GM04504 (cell line): ENCODE data around the gene PCBP1.
"Not testable (repeated sequence)": the region's sequence is repeated elsewhere in the genome, so short reads cannot be mapped to it uniquely, and the experiment has no call there.

Experiments used
- DNase-seq: peaks from one replicate; pipeline ENCODE4 v3.0.0-alpha.2; 2012; ENCODE audit warnings: low read depth

The PCBP1 gene

DNA sequence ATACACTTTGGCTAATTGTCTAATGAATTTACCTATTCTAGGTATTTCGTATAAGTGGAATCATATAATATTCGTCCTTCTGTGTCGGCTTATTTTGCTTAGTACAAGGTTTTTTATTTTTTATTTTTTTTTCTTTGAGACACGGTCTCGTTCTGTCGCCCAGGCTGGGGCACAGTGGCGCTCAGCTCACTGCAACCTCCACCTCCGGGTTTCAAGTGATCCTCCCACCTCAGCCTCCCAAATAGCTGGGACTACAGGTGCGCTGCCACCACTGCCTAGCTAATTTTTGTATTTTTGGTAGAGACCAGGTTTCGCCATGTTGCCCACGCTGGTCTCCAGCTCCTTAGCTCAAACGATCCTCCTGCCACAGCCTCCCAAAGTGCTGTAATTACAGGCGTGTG is 38.2 kb downstream of the PCBP1 start:
- no peak for DNase-seq

DNA sequence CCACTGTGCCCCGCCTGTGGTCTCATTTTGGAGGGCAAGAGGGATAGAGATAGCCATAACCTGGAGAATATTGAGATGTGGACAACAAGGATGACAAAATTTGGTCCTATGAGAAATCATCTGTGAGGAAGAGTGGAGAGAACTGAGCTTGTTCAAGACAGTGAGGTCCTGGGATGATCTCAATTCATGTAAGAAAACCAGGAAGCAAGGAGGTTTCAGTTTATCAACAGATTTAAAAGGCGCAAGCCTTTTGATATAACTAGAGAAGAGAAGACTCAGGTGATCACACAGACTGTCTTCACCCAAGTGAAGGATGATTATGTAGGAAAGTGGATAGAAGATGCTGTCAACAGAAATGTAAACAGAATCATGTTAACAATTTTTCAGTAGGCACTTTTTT is 39.1 kb downstream of the PCBP1 start:
- DNase-seq = no peak

DNA sequence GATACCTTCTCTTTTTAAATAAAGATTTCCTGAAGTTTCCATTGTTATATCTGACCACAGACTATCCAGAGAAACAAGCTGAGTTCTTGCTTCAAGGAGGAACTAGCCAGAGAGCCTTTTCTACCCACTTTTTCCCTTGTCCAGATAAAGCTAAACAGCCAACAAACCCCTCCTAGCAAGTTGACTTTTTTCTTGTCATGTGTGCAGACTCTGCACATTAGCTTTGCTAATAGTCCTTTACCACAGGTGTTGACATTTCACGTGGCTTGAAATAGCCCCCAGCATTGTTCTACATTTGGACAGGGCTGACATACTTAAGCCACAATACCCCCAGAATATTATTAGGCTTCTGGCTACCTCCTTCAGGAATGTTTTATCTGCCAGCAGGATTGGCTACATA is 40.7 kb downstream of the PCBP1 start:
- DNase-seq = no peak

DNA sequence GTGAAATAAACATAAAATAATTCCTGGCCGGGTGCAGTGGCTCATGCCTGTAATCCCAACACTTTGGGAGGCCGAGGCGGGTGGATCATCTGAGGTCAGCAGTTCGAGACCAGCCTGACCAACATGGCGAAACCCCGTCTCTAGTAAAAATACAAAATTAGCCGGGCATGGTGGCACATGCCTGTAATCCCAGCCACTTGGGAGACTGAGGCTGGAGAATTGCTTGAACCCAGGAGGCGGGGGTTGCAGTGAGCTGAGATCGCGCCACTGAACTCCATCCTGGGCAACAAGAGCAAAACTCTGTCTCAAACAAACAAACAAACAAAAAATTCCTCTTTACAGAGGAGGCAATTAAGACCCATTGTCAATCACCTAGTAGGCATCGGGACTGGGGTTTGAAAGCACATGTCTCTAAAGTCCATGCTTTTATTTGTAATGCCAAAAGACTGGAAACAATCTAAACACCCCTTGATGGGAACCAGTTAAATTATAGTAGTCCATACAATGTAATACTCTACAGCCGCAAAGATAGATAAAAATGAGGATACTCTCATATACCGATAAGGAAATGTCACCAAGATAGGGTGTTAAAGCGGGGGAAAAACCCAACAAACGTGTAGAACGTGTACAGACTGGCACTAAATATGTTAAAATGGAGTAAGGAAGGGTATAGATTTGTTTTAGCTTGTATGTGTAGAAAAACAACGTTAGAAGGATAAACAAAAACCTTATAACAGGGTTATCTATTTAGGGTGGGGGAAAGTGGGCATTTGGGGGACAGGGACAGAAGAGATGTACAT is 44.3 kb downstream of the PCBP1 start:
- not testable (repeated sequence) for DNase-seq

DNA sequence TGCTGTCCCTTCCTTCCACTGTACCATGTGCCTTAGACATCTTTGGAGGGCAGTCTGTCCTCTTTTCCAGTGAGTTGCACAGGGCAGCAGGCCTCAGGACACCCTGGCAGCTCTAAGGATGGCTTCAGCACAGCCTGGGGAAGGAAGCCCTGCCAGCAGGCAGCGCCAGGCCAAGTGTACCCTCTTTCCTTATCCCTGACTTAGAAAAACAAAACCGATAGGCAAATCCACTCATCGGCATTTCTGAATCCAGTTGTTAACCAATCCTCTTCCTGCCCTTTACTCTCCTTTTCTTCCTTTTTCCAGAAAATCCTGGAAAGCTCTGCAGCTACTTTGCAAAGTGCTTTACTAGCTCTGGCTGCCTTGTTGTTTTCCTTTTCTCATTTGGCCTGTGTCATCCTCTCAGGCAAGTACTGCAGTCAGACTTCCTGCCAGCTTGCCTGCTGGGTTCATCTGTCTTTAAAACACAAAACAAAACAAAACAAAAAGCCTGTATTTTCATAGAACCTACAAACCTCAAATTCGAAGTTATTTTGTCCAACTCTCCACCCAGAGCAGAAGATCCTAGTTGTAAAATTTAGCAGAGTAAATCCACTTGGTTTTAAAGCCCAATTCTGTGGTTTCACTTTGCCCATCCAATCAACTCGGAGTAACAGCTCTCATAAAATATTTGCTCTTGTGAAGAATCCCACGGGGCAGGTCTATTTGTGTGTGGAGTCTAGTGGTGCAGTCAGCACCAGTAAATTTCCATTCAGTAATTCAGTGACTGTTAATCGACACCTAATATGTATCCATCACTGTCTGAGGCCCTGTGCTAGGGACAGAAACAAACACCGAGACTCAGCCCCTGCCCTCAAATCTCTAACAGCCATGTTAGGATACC is 45.2 kb downstream of the PCBP1 start:
- no peak for DNase-seq

DNA sequence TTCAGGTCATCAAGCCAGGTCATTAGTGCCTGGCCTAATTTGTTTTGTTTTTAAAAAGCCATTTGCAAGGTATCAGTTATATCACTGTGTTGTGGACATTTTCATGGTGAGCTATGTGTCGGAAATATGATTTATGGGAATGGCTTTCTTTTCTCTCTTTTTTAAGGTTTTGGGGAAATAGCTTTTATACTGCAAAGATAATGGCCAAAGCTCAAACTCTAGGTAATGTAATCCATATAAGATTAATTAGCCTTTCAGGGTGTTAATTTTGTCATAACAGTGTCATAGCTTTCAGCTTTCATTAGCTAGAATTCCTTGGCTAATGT is 45.8 kb downstream of the PCBP1 start:
- DNase-seq = no peak

DNA sequence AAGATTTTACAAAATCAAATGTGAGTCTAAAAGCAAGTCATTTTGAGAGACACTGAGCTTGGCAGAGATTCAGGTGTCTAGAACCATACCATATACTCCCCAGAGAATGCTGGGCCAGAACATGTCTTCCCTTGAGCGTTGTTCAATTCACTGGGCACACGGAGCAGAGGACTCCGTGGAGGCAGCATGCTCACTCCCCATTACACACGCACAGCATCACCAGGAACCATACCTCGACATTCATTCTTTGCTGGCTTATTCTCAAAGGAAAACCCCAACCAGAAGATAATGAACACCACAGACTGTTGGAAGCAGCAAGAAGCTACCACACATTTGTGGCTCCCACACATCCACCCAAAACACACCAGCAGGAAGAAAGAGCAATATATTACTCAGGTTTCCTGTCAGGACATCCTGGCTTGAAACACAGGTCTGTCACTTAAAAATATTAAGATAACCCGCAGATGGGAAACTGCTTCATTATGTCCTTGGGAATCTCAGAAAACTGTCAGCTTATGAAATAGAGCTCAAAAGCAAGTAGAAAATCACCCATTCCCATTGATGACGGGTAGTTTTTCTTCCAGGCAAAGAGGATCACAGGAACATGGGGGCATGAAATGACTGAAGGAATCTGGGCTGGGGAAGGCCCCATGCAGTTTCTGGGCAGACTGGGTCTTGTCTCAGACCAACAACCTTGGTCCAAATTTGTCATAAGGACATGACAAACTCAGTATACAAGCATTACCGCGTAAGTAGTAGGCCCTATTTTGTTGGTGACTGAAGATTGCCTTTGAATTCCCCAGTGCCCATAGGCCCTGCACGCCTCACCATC is 46.4 kb downstream of the PCBP1 start:
- no peak for DNase-seq

DNA sequence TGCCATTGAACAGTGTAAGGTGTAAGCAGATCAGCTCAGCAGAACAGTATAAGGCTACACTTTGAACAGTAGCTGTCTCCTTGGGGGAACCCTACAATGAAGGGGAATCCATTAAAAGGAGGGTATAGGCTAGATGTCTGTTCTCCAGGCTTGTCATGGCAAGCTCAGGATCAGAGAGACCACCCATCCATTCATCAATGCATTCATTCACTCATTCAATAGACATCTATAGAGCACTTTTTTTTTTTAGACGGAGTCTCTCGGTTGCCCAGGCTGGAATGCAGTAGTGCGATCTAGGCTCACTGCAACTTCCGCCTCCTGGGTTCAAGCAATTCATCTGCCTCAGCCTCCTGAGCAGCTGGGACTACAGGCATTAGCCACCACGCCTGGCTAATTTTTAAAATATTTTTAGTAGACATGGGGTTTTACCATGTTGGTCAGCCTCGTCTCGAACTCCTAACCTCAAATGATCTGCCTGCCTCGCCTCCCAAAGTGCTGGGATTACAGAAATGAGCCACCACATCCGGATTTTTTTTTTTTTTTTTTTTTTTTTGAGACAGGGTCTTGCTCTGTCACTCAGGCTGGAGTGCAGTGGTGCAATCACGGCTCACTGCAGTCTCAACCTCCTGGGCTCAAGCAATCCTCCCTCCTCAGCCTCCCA is 47.2 kb downstream of the PCBP1 start:
- not testable (repeated sequence) for DNase-seq
